GM12878 (cell line): ENCODE measurements around the gene LDLRAD4. TPM values are rescaled to one million over a fixed set of nuclear protein-coding genes. Genes with fewer than 3 reads are reported as not detected.

ENCODE experiments used
- ATAC-seq: fragments of 200-7000 bp; cut with Tn5 transposase; 3 replicates; pipeline ENCODE4 v1.9.1; 2020; ENCODE audit warnings: mild to moderate bottlenecking, moderate library complexity
- BruUV-seq: library from RNA; stranded (reverse); fragments of 400-500 nt; replicated peaks from 2 replicates; lab custom pipeline; 2021; lab: Mats Ljungman, UMichigan
- CTCF ChIA-PET: fragments of 300-600 bp; sonication (Branson Sonifier 250); formaldehyde crosslinking; extraction: SDS; loops from one replicate; lab custom pipeline; 2021; ENCODE audit warnings: inconsistent platforms; lab: Yijun Ruan, JAX
- POLR2A ChIA-PET: fragments of 350-600 bp; formaldehyde crosslinking; extraction: SDS; loops from one replicate; lab custom pipeline; 2021; ENCODE audit warnings: inconsistent platforms; lab: Charles Lee
- RAD21 ChIA-PET: fragments of 300-600 bp; sonication (Branson Sonifier 250); formaldehyde crosslinking; loops from one replicate; lab custom pipeline; 2023; ENCODE audit warnings: antibody characterized with exemption; ENCODE audit not compliant: unreplicated experiment; lab: Charles Lee
- SMC1A ChIA-PET: fragments of 300-600 bp; sonication (Branson Sonifier 250); formaldehyde crosslinking; loops from one replicate; lab custom pipeline; 2023; ENCODE audit not compliant: unreplicated experiment, uncharacterized antibody; lab: Charles Lee
- DNase-seq: peaks from one replicate; pipeline ENCODE4 v3.0.0-alpha.2; 2011; ENCODE audit warnings: low read depth, low spot score
- FAIRE-seq: peaks from 3 replicates; lab custom pipeline; 2011; peaks lifted over from hg19 to GRCh38; lab: Jason Lieb, UNC
- H2AFZ ChIP-seq: 2 replicates; pipeline ENCODE4 v1.6.0; 2011; ENCODE audit warnings: low read depth, low read length, control low read depth; ENCODE audit not compliant: control insufficient read depth
- H3K27ac ChIP-seq: 2 replicates; pipeline ENCODE4 v1.5.1; 2011; ENCODE audit warnings: control low read depth; ENCODE audit not compliant: control insufficient read depth, insufficient read depth
- H3K27me3 ChIP-seq, 2 experiments: replicated peaks in 1 of 2; 2 replicates each; pipeline versions ENCODE4 v1.6.0 to v1.6.1; 2011; ENCODE audit warnings: low read length in 1 of 2; ENCODE audit not compliant: control insufficient read depth in 2 of 2, insufficient read depth in 2 of 2
- H3K36me3 ChIP-seq, 2 experiments: 2 replicates each; pipeline ENCODE4 v1.5.1; 2011; ENCODE audit warnings: low read length in 1 of 2; ENCODE audit not compliant: control insufficient read depth in 2 of 2, insufficient read depth in 2 of 2
- H3K4me1 ChIP-seq: 2 replicates; pipeline ENCODE4 v1.6.1; 2011; ENCODE audit warnings: mild to moderate bottlenecking, low read length, moderate library complexity, mixed read lengths; ENCODE audit not compliant: control insufficient read depth, insufficient read depth
- H3K4me2 ChIP-seq: 2 replicates; pipeline ENCODE4 v1.6.0; 2011; ENCODE audit warnings: control low read depth; ENCODE audit not compliant: control insufficient read depth, insufficient read depth
- H3K4me3 ChIP-seq: fragments of 200-600 bp; sonication (generic); 2 replicates; pipeline ENCODE4 v1.5.1; 2016
- H3K79me2 ChIP-seq: 2 replicates; pipeline ENCODE4 v1.6.0; 2011; ENCODE audit warnings: low read length; ENCODE audit not compliant: control insufficient read depth, insufficient read depth
- H3K9ac ChIP-seq: 2 replicates; pipeline ENCODE4 v1.8.0; 2011; ENCODE audit warnings: low read length, control low read depth, mixed read lengths; ENCODE audit not compliant: control insufficient read depth, insufficient read depth
- H3K9me3 ChIP-seq: replicated peaks from 3 replicates; pipeline ENCODE4 v1.5.1; 2011; ENCODE audit warnings: mild to moderate bottlenecking, low read length; ENCODE audit not compliant: control insufficient read depth, insufficient read depth
- H4K20me1 ChIP-seq: 2 replicates; pipeline ENCODE4 v1.6.0; 2011; ENCODE audit not compliant: control insufficient read depth, insufficient read depth
- DPF2 ChIP-seq: fragments of 450-650 bp; IDR thresholded peaks from 2 replicates; pipeline ENCODE4 v1.6.1; 2017; ENCODE audit warnings: mild to moderate bottlenecking
- EGR1 ChIP-seq, 2 experiments: IDR thresholded peaks; 1 replicate in 1 of 2; 2 replicates in 1 of 2; pipeline ENCODE4 v1.6.1; 2011 to 2012; ENCODE audit warnings: low read depth in 2 of 2, low read length in 2 of 2, borderline replicate concordance in 1 of 2, mild to moderate bottlenecking in 1 of 2, moderate library complexity in 1 of 2
- GABPA ChIP-seq: IDR thresholded peaks from 2 replicates; pipeline ENCODE4 v1.6.1; 2014; ENCODE audit warnings: antibody characterized with exemption, low read depth, mild to moderate bottlenecking, inconsistent platforms
- PAX5 ChIP-seq: IDR thresholded peaks from 2 replicates; pipeline ENCODE4 v1.6.1; 2011; ENCODE audit warnings: low read depth, low read length, borderline replicate concordance
- PAX8 ChIP-seq: fragments of 450-650 bp; IDR thresholded peaks from 2 replicates; pipeline ENCODE4 v1.6.1; 2017; ENCODE audit warnings: mild to moderate bottlenecking, moderate library complexity
- PBX3 ChIP-seq: IDR thresholded peaks from 2 replicates; pipeline ENCODE4 v1.6.1; 2011; ENCODE audit warnings: mild to moderate bottlenecking, low read depth, low read length, moderate library complexity; ENCODE audit not compliant: insufficient replicate concordance
- PKNOX1 ChIP-seq: fragments of 450-650 bp; IDR thresholded peaks from 2 replicates; pipeline ENCODE4 v1.6.1; 2016; ENCODE audit warnings: mild to moderate bottlenecking
- TCF12 ChIP-seq: IDR thresholded peaks from 2 replicates; pipeline ENCODE4 v1.6.1; 2011; ENCODE audit warnings: low read depth, mild to moderate bottlenecking, low read length
- ZZZ3 ChIP-seq: IDR thresholded peaks from 2 replicates; pipeline ENCODE4 v1.6.1; 2011; ENCODE audit warnings: low read depth; ENCODE audit not compliant: control insufficient read depth, insufficient read length
- WGBS: methylation state at CpG from one replicate; pipeline ENCODE4 v1.1.6; 2016; ENCODE audit warnings: low lambda C conversion rate; ENCODE audit not compliant: insufficient replicate concordance, insufficient coverage; ENCODE audit errors: missing lambda C conversion rate; 5-methylcytosine and 5-hydroxymethylcytosine counted together
- in situ Hi-C: fragments of 300-500 bp; cut with MboI; formaldehyde crosslinking; loops from 9 replicates; pipeline ENCODE4 v1.14.3; 2018; ENCODE audit warnings: mixed read lengths
- intact Hi-C: fragments of 100-400 bp; cut with micrococcal nuclease; formaldehyde crosslinking; loops from one replicate; pipeline ENCODE4 v1.14.2; 2022; ENCODE audit not compliant: unreplicated experiment
- polyA plus RNA-seq, 11 experiments: library from polyadenylated mRNA; depleted of rRNA in 4 of 11; unstranded in 6 of 11; stranded (reverse) in 5 of 11; fragments of >200 nt; fragmentation: Nextera tagmentation in 4 of 11; fragmentation: Illumina TruSeq in 1 of 11; extraction: Ambion mirVana in 4 of 11; extraction: Trizol in 1 of 11; gene quantifications; 1 replicate in 1 of 11; 2 replicates in 10 of 11; pipeline versions ENCODE4 v1.2.1 to v1.2.3, GENCODE V29; 2011 to 2016; ENCODE audit warnings: inconsistent platforms in 2 of 11, missing spikeins in 2 of 11, low read depth in 1 of 11
- total RNA-seq, 4 experiments: library from RNA; depleted of rRNA in 3 of 4; stranded (reverse); fragments of >200 nt in 3 of 4; fragmentation: Illumina TruSeq in 1 of 4; extraction: Trizol in 1 of 4; gene quantifications; 2 replicates each; pipeline versions ENCODE4 v1.2.1 to v1.2.3, GENCODE V29; 2013 to 2021
- TF ChIP-seq, protein P1 (sequence below): fragments of 450-650 bp; IDR thresholded peaks from 2 replicates; pipeline ENCODE4 v1.6.1; 2017; ENCODE audit warnings: mild to moderate bottlenecking, low read depth, inconsistent platforms; ENCODE audit not compliant: poor library complexity, severe bottlenecking
- TF ChIP-seq, protein P2 (sequence below): IDR thresholded peaks from 2 replicates; pipeline ENCODE4 v1.6.1; 2012; ENCODE audit warnings: improper control_type of control experiment, low read depth, low read length; ENCODE audit not compliant: insufficient replicate concordance

The LDLRAD4 gene
- total and polyA plus RNA-seq, 10 of the 15 experiments (the other 5 are each of a cell fraction or from before 2014, with no cell fraction given): 2.7 to 16.8 (median 11.2) TPM

DNA sequence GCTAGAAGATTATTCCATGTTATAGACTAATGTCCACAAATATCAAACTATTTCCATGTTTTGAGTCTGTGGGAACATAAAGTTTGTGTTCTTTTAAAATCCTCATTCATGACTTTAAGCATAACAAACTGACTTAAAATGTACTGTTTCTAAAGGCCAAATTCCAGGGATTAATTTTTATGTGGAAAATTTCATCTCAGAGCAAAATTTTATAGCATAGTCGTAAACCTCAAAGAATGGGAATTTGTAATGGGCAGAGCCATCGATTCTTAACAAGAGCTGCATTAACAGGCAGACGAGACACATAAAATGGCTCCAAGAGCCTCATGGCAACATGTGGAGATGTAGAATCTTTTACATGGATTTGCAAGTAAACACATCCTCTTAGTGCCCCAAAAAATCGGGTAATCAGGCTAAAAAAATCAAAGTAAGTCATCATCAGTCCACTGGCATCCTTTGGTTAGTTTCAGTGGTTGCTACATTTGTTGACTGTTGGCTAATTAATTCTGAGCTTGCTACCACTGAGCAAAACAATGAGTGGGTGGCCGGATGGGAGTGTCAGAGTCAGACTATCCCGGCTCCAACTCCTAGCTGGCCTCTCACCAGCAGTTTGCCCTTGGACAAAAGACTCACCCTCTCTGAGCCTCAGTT is 388.2 kb downstream of the LDLRAD4 start:
- RAD21 ChIA-PET: interaction anchor here (0.9 to 1.5 kb wide), 5 partner anchors 19 to 48 kb away, joined by 3 to 9 read pairs (median 4); no protein-coding TSS in a partner anchor
- H2AFZ ChIP-seq: no peak overlapping the region
- ATAC-seq: peak; percentile 52
- no peak overlapping the region for H3K27ac ChIP-seq
- H3K79me2 ChIP-seq: no peaks in the 10 kb centered on the region; the same call in 1 of the 2 replicates
- BruUV-seq: no TSS peak
- H3K4me1 ChIP-seq: peaks cover 45% of the 10 kb centered on the region
- H4K20me1 ChIP-seq: no peaks in the 10 kb centered on the region
- H3K9me3 ChIP-seq: peaks cover 1% of the 10 kb centered on the region; the same call in 1 of the 3 replicates
- H3K27me3 ChIP-seq: no peaks in the 10 kb centered on the region
- no peak for FAIRE-seq
- H3K36me3 ChIP-seq: no peaks in the 10 kb centered on the region
- no peak overlapping the region for H3K4me3 ChIP-seq
- in situ Hi-C loops: no loop called here
- POLR2A ChIA-PET: interaction anchor here (1.3 to 2.6 kb wide), 4 partner anchors 9 to 39 kb away, joined by 3 to 16 read pairs (median 5); no protein-coding TSS in a partner anchor
- DNase-seq: no peak
- SMC1A ChIA-PET: interaction anchor here (0.5 to 13.4 kb wide), 12 partner anchors 8 to 121 kb away, joined by 3 to 372 read pairs (median 6); no protein-coding TSS in a partner anchor
- CTCF ChIA-PET: interaction anchor here (1.4 to 13.5 kb wide), 3 partner anchors 19 to 47 kb away, joined by 3 to 235 read pairs (median 9); no protein-coding TSS in a partner anchor
- peak overlapping the region; percentile 28; the same call in 1 of the 2 replicates for H3K4me2 ChIP-seq
- WGBS: 45% methylated on average over 6 of the region's 6 CpGs
- H3K9ac ChIP-seq: no peak overlapping the region
- intact Hi-C loops: loop anchor here (5.0 kb wide), 1 partner anchor 121 kb away; the partner anchor contains the start of genes FAM210A and RNMT
- TF ChIP-seq DPF2 (peak; percentile 71; the same call in 1 of the 2 replicates), PAX8 (no peak), ZZZ3 (no peak), EGR1 (IDR thresholded peaks at IDR 0.05; ENCODE audit: borderline replicate concordance in 1 of 2, low read depth in 2 of 2, low read length in 2 of 2) (0 out of 3 replicates have a peak, but pooled peaks of 1 of the 2 experiments have one; percentile 25), PAX5 (peak; percentile 46; the same call in 1 of the 2 replicates), PBX3 (no peak), TCF12 (0 out of 2 replicates have a peak, but pooled peaks have one; percentile 18), PKNOX1 (peak; percentile 49), GABPA (no peak)
- TF ChIP-seq, protein P1, sequence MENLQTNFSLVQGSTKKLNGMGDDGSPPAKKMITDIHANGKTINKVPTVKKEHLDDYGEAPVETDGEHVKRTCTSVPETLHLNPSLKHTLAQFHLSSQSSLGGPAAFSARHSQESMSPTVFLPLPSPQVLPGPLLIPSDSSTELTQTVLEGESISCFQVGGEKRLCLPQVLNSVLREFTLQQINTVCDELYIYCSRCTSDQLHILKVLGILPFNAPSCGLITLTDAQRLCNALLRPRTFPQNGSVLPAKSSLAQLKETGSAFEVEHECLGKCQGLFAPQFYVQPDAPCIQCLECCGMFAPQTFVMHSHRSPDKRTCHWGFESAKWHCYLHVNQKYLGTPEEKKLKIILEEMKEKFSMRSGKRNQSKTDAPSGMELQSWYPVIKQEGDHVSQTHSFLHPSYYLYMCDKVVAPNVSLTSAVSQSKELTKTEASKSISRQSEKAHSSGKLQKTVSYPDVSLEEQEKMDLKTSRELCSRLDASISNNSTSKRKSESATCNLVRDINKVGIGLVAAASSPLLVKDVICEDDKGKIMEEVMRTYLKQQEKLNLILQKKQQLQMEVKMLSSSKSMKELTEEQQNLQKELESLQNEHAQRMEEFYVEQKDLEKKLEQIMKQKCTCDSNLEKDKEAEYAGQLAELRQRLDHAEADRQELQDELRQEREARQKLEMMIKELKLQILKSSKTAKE: no peak
- TF ChIP-seq, protein P2, sequence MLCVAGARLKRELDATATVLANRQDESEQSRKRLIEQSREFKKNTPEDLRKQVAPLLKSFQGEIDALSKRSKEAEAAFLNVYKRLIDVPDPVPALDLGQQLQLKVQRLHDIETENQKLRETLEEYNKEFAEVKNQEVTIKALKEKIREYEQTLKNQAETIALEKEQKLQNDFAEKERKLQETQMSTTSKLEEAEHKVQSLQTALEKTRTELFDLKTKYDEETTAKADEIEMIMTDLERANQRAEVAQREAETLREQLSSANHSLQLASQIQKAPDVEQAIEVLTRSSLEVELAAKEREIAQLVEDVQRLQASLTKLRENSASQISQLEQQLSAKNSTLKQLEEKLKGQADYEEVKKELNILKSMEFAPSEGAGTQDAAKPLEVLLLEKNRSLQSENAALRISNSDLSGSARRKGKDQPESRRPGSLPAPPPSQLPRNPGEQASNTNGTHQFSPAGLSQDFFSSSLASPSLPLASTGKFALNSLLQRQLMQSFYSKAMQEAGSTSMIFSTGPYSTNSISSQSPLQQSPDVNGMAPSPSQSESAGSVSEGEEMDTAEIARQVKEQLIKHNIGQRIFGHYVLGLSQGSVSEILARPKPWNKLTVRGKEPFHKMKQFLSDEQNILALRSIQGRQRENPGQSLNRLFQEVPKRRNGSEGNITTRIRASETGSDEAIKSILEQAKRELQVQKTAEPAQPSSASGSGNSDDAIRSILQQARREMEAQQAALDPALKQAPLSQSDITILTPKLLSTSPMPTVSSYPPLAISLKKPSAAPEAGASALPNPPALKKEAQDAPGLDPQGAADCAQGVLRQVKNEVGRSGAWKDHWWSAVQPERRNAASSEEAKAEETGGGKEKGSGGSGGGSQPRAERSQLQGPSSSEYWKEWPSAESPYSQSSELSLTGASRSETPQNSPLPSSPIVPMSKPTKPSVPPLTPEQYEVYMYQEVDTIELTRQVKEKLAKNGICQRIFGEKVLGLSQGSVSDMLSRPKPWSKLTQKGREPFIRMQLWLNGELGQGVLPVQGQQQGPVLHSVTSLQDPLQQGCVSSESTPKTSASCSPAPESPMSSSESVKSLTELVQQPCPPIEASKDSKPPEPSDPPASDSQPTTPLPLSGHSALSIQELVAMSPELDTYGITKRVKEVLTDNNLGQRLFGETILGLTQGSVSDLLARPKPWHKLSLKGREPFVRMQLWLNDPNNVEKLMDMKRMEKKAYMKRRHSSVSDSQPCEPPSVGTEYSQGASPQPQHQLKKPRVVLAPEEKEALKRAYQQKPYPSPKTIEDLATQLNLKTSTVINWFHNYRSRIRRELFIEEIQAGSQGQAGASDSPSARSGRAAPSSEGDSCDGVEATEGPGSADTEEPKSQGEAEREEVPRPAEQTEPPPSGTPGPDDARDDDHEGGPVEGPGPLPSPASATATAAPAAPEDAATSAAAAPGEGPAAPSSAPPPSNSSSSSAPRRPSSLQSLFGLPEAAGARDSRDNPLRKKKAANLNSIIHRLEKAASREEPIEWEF: no peak
